Measurements from ENCODE around the gene ZBED6. TPM values are rescaled to one million over a fixed set of nuclear protein-coding genes. Genes with fewer than 3 reads are reported as not detected.

ZBED6 gene
- total and polyA plus RNA-seq, 3 donors from 2014 or later = 8.2 to 29.8 (median 24.8) TPM

GRCh38 chr1:203835476-203835875 lies 40.1 kb downstream of the ZBED6 start:
- no peak for DNase-seq
- intact Hi-C loops (cut with DNase I; ENCODE audit: low total_unique reads) = no loop called here
- 91 to 96% methylated on average over 3 of the region's 3 CpGs for WGBS, 2 donors

GRCh38 chr1:203839081-203839480 lies 43.7 kb downstream of the ZBED6 start:
- peaks cover 16% of the 10 kb centered on the region for H3K4me1 ChIP-seq
- peak overlapping the region; percentile 42 to 67 for H3K27ac ChIP-seq
- no peaks in the 10 kb centered on the region for H3K9me3 ChIP-seq
- 34 to 43% methylated on average over 5 of the region's 5 CpGs for WGBS, 2 donors
- H3K4me3 ChIP-seq = no peak overlapping the region
- DNase-seq = peak; percentile 51
- no peaks in the 10 kb centered on the region for H3K36me3 ChIP-seq (ENCODE audit: low read depth, missing control alignments)
- intact Hi-C loops (cut with DNase I; ENCODE audit: low total_unique reads) = no loop called here
- H3K27me3 ChIP-seq = no peaks in the 10 kb centered on the region
- TF ChIP-seq, protein P1, sequence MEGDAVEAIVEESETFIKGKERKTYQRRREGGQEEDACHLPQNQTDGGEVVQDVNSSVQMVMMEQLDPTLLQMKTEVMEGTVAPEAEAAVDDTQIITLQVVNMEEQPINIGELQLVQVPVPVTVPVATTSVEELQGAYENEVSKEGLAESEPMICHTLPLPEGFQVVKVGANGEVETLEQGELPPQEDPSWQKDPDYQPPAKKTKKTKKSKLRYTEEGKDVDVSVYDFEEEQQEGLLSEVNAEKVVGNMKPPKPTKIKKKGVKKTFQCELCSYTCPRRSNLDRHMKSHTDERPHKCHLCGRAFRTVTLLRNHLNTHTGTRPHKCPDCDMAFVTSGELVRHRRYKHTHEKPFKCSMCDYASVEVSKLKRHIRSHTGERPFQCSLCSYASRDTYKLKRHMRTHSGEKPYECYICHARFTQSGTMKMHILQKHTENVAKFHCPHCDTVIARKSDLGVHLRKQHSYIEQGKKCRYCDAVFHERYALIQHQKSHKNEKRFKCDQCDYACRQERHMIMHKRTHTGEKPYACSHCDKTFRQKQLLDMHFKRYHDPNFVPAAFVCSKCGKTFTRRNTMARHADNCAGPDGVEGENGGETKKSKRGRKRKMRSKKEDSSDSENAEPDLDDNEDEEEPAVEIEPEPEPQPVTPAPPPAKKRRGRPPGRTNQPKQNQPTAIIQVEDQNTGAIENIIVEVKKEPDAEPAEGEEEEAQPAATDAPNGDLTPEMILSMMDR (IDR thresholded peaks at IDR 0.05) = no peak
- no peak for TF ChIP-seq POLR2A (IDR thresholded peaks at IDR 0.05)

More at GRCh38 chr1:203835476-203835875, 40.1 kb downstream of the ZBED6 start:
- Histone ChIP-seq H3K27me3 (no peaks in the 10 kb centered on the region), H3K36me3 (ENCODE audit: low read depth, missing control alignments) (no peaks in the 10 kb centered on the region), H3K4me1 (peaks cover 16% of the 10 kb centered on the region), H3K27ac (no peak overlapping the region), H3K9me3 (no peaks in the 10 kb centered on the region), H3K4me3 (no peak overlapping the region)
- no peak for TF ChIP-seq POLR2A (IDR thresholded peaks at IDR 0.05)
- TF ChIP-seq, protein P1 (IDR thresholded peaks at IDR 0.05) = no peak

- 97 to 100% methylated on average over 4 of the region's 4 CpGs for WGBS, 2 donors
- no peak for DNase-seq
- Histone ChIP-seq H3K27me3 (no peaks in the 10 kb centered on the region), H3K27ac (peak overlapping the region in 1 of 2 donors; percentile 67), H3K9me3 (no peaks in the 10 kb centered on the region), H3K36me3 (ENCODE audit: low read depth, missing control alignments) (no peaks in the 10 kb centered on the region), H3K4me1 (peaks cover 16% of the 10 kb centered on the region), H3K4me3 (no peak overlapping the region)
- TF ChIP-seq POLR2A (IDR thresholded peaks at IDR 0.05) = no peak
- TF ChIP-seq, protein P1 (IDR thresholded peaks at IDR 0.05) = no peak
- intact Hi-C loops (cut with DNase I; ENCODE audit: low total_unique reads) = no loop called here
These were observed 44.9 kb downstream of the ZBED6 start for GRCh38 chr1:203840208-203840808.

GRCh38 chr1:203842559-203842876 lies 47.1 kb downstream of the ZBED6 start:
- H3K27me3 ChIP-seq = no peaks in the 10 kb centered on the region
- no peak overlapping the region for H3K27ac ChIP-seq
- DNase-seq = no peak
- intact Hi-C loops (cut with DNase I; ENCODE audit: low total_unique reads) = no loop called here
- H3K4me1 ChIP-seq = peaks cover 16% of the 10 kb centered on the region
- WGBS, 2 donors = 79 to 88% methylated on average over 2 of the region's 2 CpGs
- no peaks in the 10 kb centered on the region for H3K36me3 ChIP-seq (ENCODE audit: low read depth, missing control alignments)
- no peak for TF ChIP-seq POLR2A (IDR thresholded peaks at IDR 0.05)
- TF ChIP-seq, protein P1 (IDR thresholded peaks at IDR 0.05) = no peak
- H3K9me3 ChIP-seq = no peaks in the 10 kb centered on the region
- no peak overlapping the region for H3K4me3 ChIP-seq

DNA sequence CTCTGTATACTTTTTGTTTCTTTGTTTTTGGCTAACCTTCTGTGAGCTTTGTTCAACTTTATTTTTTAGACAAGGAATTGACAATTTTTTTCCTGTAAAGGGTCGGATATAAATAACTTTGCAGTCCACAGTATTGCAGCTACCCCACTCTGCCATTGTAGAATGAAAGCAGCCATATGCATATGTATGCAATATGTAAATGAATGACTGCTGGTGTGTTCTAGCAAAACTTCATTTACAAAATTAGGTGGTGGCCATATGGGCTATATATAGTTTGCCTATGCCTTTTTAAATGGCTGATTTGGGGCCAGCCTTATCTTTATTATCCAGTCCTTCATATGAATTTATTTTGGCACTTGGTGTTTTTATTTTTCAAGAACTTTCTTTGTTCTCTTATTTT lies 48.0 kb downstream of the ZBED6 start:
- intact Hi-C loops (cut with DNase I; ENCODE audit: low total_unique reads) = no loop called here
- 80 to 81% methylated on average over 1 of the region's 1 CpG for WGBS, 2 donors
- Histone ChIP-seq H3K27ac (no peak overlapping the region), H3K4me3 (no peak overlapping the region), H3K27me3 (no peaks in the 10 kb centered on the region), H3K36me3 (ENCODE audit: low read depth, missing control alignments) (no peaks in the 10 kb centered on the region), H3K9me3 (no peaks in the 10 kb centered on the region), H3K4me1 (peaks cover 14% of the 10 kb centered on the region)
- DNase-seq = no peak
- TF ChIP-seq, protein P1 (IDR thresholded peaks at IDR 0.05) = no peak
- TF ChIP-seq POLR2A (IDR thresholded peaks at IDR 0.05) = no peak
